Activated naive CD8-positive, alpha-beta T cell treated with anti-CD3 and anti-CD28 coated beads, Interleukin-2, amount 10 ng/mL, durations not matched to agents 7 days and 5 days (primary cell): Measurements from ENCODE around the gene STAT1. TPM values are rescaled to one million over a fixed set of nuclear protein-coding genes. Genes with fewer than 3 reads are reported as not detected.
"Not testable (repeated sequence)": the region's sequence is repeated elsewhere in the genome, so short reads cannot be mapped to it uniquely, and the experiment has no call there.

Experiments
- ATAC-seq: fragments of 150-1000 bp; cut with Tn5 transposase; one replicate; pipeline ENCODE4 v1.10.0; 2021; ENCODE audit warnings: low read depth, moderate library complexity
- POLR2A ChIA-PET: fragments of 350-600 bp; sonication (Branson Sonifier 250); formaldehyde crosslinking; loops from one replicate; lab custom pipeline; 2021; ENCODE audit warnings: antibody characterized with exemption; lab: Charles Lee
- DNase-seq: peaks from one replicate; pipeline ENCODE4 v3.0.0; 2021
- H3K27ac Mint-ChIP-seq: one replicate; pipeline ENCODE4 v1.8.0; 2022; ENCODE audit warnings: mild to moderate bottlenecking, mixed read lengths
- H3K27me3 Mint-ChIP-seq: one replicate; pipeline ENCODE4 v1.8.0; 2022; ENCODE audit warnings: mild to moderate bottlenecking, moderate library complexity, mixed read lengths
- H3K36me3 Mint-ChIP-seq: one replicate; pipeline ENCODE4 v1.8.0; 2021; ENCODE audit warnings: mild to moderate bottlenecking, mixed read lengths
- H3K4me1 Mint-ChIP-seq: one replicate; pipeline ENCODE4 v1.8.0; 2021; ENCODE audit warnings: mixed read lengths
- H3K4me3 Mint-ChIP-seq: one replicate; pipeline ENCODE4 v1.8.0; 2022; ENCODE audit warnings: mild to moderate bottlenecking, moderate library complexity, mixed read lengths
- H3K9me3 Mint-ChIP-seq: one replicate; pipeline ENCODE4 v1.8.0; 2021; ENCODE audit warnings: mixed read lengths
- total RNA-seq, 2 experiments: library from RNA; stranded (reverse); gene quantifications; one replicate each; pipeline ENCODE4 v1.2.3, GENCODE V29; 2021

STAT1 gene
- total RNA-seq, 2 experiments from 2014 or later, result 544 to 571 TPM

DNA sequence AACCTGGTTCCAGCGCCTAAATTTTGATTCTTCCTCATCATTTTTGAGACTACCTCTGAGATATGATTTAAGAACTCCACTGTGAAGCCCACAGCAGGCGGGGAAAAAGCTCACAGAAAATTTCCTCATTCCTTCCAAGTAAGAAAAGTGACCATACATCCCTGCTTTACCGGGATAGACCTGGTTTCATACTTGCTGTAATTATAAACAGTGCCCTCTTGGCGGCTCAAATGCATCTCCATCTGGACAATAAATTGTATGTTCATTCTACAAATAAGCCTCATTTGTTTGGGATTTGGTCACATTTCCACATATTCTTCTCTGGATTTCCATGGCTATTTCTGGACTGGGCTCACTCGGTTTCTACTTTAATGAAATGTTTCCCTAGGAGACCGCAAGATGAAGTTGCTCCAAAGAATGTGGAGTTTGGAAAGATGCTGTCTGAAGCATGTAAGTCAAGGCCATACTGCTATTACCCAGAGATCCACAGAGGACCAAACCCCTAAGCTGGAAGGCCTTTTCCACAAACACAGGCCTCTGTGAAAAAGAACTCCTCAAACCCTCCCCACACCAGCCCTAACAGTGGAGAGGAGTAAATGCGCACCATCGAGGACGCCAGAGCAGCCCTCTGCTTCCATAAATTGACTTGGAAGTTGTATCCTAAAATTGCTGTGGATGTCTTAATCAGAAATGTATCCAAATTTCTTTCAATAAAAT, 13.9 kb downstream of the STAT1 start:
- Mint-ChIP-seq H3K27ac (peak overlapping the region; percentile 13), H3K4me1 (peaks cover 77% of the 10 kb centered on the region), H3K27me3 (no peaks in the 10 kb centered on the region), H3K9me3 (peaks cover 11% of the 10 kb centered on the region), H3K36me3 (peaks cover 92% of the 10 kb centered on the region), H3K4me3 (no peak overlapping the region)
- DNase-seq (no peak), ATAC-seq (no peak)
- POLR2A ChIA-PET, result interaction anchor here (1.4 to 8.2 kb wide), 4 partner anchors 12 to 20 kb away, joined by 5 to 49 read pairs (median 5); partner anchors contain the start of gene STAT1

DNA sequence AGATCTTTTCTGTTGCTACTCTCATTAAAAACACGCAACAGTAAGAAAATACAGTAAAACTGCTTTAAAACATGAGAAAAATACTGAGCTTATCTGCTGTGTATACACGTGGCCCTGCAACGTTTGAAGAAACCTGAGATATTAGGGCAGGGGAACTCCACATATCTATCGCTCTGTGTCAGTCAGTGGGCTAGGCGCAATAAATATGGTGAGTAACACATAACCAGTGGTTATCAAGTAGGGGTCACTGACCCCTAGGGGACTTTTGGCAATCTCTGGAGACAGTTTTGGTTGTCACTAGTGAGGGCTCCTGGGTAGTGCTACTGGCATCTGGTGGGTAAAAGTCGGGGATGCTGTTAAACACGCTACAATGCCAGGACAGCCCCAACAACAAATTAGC, 14.9 kb downstream of the STAT1 start:
- peaks cover 4% of the 10 kb centered on the region for H3K9me3 Mint-ChIP-seq
- peak overlapping the region; percentile 14 for H3K27ac Mint-ChIP-seq
- peaks cover 88% of the 10 kb centered on the region for H3K36me3 Mint-ChIP-seq
- no peak overlapping the region for H3K4me3 Mint-ChIP-seq
- H3K4me1 Mint-ChIP-seq, result peaks cover 75% of the 10 kb centered on the region
- DNase-seq (no peak), ATAC-seq (no peak)
- H3K27me3 Mint-ChIP-seq, result no peaks in the 10 kb centered on the region
- POLR2A ChIA-PET, result interaction anchor here (0.8 to 8.2 kb wide), 5 partner anchors 11 to 24 kb away, joined by 3 to 49 read pairs (median 7); partner anchors contain the start of gene STAT1

DNA sequence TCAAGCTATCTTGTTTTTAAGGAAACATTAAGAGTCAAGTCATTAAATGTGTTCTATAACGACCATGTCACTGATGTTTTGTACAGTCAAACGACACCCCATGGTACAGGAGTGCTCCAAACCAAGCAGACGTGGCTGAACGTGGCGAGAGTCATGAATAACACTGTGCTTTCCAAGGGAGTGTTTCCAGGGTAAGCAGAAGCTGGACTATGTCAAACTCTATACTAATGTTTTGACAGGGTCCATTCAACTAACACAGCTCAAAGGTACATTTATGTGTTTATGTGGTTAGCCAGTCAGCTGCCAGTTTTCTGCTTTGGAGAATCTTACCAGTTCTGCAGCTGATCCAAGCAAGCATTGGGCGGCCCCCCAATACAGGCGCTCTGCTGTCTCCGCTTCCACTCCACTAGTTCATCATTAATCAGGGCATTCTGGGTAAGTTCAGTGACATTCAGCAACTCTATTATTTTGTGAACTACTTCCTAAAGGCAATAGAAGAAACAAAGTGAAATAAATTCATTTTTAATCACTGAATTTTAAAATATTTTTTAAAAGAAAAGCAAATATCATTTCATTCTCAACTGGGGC, 16.4 kb downstream of the STAT1 start:
- H3K27ac Mint-ChIP-seq, result no peak overlapping the region
- H3K9me3 Mint-ChIP-seq, result no peaks in the 10 kb centered on the region
- ATAC-seq (no peak), DNase-seq (no peak)
- H3K27me3 Mint-ChIP-seq, result no peaks in the 10 kb centered on the region
- peaks cover 86% of the 10 kb centered on the region for H3K36me3 Mint-ChIP-seq
- H3K4me3 Mint-ChIP-seq, result no peak overlapping the region
- POLR2A ChIA-PET, result interaction anchor here (0.8 to 2.7 kb wide), 4 partner anchors 10 to 26 kb away, joined by 5 to 8 read pairs (median 6); no protein-coding TSS in a partner anchor
- H3K4me1 Mint-ChIP-seq, result peaks cover 71% of the 10 kb centered on the region

DNA sequence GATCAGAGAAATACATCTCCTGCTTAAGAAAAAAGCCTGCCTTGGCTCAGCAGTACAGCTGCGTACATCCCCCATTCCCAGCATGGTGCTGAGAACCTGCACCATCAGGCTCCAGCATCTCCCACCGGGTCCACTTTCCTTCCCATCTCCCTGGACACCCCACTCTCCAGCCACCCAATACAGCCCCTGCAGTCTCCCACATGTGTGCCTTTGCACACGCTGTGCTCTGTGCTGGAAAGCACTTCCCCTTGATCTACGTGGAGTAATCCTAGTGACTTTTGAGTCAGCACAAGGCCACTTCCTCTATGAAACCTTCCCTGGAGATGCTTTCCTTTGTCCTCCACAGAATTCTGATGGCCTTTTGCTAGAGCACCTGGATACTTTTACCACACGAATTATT, 17.0 kb downstream of the STAT1 start:
- POLR2A ChIA-PET, result interaction anchor here (0.8 to 2.7 kb wide), 6 partner anchors 9 to 32 kb away, joined by 4 to 8 read pairs (median 6); partner anchors contain the start of gene STAT1
- no peak for ATAC-seq
- H3K4me3 Mint-ChIP-seq, result no peak overlapping the region
- H3K27me3 Mint-ChIP-seq, result no peaks in the 10 kb centered on the region
- peaks cover 85% of the 10 kb centered on the region for H3K36me3 Mint-ChIP-seq
- H3K9me3 Mint-ChIP-seq, result no peaks in the 10 kb centered on the region
- peak overlapping the region; percentile 67 for H3K27ac Mint-ChIP-seq
- DNase-seq, result no peak
- peaks cover 71% of the 10 kb centered on the region for H3K4me1 Mint-ChIP-seq

DNA sequence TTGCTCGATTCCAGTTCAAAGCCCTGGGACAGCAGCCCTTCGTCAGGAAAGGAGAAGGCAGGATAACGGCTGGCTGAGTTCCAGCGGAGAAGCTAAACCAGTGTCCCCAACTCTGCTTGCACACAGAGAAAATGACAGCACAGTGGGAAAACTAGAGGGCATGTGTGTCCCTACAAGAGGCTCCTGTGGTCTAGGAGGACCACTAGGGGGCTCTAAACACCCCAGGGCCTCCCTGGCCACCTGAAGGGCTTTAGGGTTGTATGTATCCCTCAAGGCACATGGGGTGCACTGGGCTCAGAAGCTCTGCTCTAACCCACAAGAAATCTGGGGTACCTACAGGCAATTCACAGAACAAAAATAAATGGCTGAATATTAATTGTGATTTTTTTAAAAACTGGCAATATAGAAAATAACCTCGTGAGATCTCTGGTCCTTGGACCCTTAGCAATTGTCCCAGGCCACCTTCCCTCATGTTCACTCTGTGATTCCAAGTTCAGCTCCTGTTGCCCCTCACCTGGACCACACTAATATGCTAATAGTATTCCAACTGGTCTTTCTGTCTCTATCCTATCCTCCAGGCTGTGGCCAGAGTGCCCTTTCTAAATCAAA, 17.5 kb downstream of the STAT1 start:
- H3K27ac Mint-ChIP-seq, result peak overlapping the region; percentile 67
- H3K9me3 Mint-ChIP-seq, result no peaks in the 10 kb centered on the region
- ATAC-seq (peak; percentile 63), DNase-seq (no peak)
- H3K36me3 Mint-ChIP-seq, result peaks cover 81% of the 10 kb centered on the region
- H3K4me3 Mint-ChIP-seq, result no peak overlapping the region
- H3K27me3 Mint-ChIP-seq, result no peaks in the 10 kb centered on the region
- H3K4me1 Mint-ChIP-seq, result peaks cover 70% of the 10 kb centered on the region
- POLR2A ChIA-PET, result interaction anchor here (1.4 to 2.7 kb wide), 5 partner anchors 9 to 33 kb away, joined by 4 to 8 read pairs (median 6); partner anchors contain the start of gene STAT1

DNA sequence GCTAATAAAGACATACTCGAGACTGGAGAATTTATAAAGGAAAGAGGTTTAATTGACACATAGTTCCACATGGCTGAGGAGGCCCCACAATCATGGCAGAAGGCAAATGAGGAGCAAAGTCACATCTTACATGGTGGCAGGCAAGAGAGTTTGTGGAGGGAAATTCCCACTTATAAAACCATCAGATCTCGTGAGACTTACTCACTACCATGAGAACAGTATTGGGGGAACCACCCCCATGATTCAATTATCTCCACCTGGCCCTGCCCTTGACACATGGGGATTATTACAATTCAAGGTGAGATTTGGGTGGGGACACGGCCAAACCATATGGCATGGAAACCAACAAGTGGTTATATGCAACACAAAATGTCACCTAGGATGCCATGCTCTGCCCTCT, 18.7 kb downstream of the STAT1 start:
- POLR2A ChIA-PET, result interaction anchor here (1.8 kb wide), 1 partner anchor 28 kb away, joined by 5 read pairs; no protein-coding TSS in a partner anchor
- H3K36me3 Mint-ChIP-seq, result peaks cover 77% of the 10 kb centered on the region

DNA sequence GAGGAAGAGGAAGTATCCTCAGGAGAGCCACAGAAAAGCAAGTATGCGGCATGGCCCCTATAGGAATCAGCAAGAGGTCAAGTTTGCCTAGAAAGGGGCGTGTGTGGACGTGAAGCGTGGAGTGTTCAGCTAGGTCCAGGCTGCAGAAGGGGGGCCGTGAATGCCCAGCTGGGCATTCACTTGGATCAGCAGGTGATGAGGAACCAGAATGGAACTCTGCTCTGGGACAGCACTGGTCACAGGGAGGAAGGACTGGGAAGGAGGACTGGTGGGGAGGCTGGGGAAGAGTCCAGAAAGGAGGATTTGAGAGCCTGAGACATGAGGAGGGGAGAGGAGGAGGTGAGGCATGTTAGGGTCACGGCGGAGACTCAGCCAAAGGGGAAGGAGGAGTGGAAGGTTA, 19.8 kb downstream of the STAT1 start:
- Mint-ChIP-seq H3K4me1 (peaks cover 60% of the 10 kb centered on the region), H3K27ac (peak overlapping the region; percentile 14), H3K9me3 (no peaks in the 10 kb centered on the region), H3K4me3 (no peak overlapping the region), H3K27me3 (no peaks in the 10 kb centered on the region), H3K36me3 (peaks cover 74% of the 10 kb centered on the region)
- POLR2A ChIA-PET, result interaction anchor here (1.8 to 2.4 kb wide), 2 partner anchors 14 to 29 kb away, joined by 5 to 7 read pairs; no protein-coding TSS in a partner anchor
- no peak for DNase-seq
- no peak for ATAC-seq

More for the DNA sequence above, 18.7 kb downstream of the STAT1 start:
- DNase-seq, ATAC-seq, H3K27me3 Mint-ChIP-seq, H3K9me3 Mint-ChIP-seq, H3K4me3 Mint-ChIP-seq: not testable (repeated sequence)
- H3K27ac Mint-ChIP-seq, result peak overlapping the region; percentile 83
- peaks cover 65% of the 10 kb centered on the region for H3K4me1 Mint-ChIP-seq

DNA sequence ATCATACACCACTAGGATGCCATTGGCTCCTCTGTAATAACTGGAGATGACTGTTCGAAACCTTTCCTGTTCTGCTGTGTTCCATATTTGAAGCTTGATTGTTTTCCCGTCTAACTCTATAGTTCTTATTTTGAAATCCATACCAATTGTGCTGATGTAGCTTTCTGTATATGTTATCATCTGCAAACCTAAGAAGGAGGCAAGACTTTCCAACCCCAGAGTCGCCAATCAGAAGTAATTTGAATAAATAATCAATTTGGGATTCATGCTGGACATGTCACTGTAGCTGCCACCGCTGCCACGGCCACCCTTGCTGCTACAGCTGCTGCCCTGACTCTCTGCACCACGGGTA, 20.7 kb downstream of the STAT1 start:
- H3K36me3 Mint-ChIP-seq, result peaks cover 76% of the 10 kb centered on the region
- DNase-seq (no peak), ATAC-seq (no peak)
- peaks cover 60% of the 10 kb centered on the region for H3K4me1 Mint-ChIP-seq
- H3K27ac Mint-ChIP-seq, result peak overlapping the region; percentile 65
- H3K9me3 Mint-ChIP-seq, result no peaks in the 10 kb centered on the region
- POLR2A ChIA-PET, result interaction anchor here (0.7 to 2.7 kb wide), 4 partner anchors 14 to 42 kb away, joined by 3 to 8 read pairs (median 6); no protein-coding TSS in a partner anchor
- H3K27me3 Mint-ChIP-seq, result no peaks in the 10 kb centered on the region
- H3K4me3 Mint-ChIP-seq, result no peak overlapping the region

DNA sequence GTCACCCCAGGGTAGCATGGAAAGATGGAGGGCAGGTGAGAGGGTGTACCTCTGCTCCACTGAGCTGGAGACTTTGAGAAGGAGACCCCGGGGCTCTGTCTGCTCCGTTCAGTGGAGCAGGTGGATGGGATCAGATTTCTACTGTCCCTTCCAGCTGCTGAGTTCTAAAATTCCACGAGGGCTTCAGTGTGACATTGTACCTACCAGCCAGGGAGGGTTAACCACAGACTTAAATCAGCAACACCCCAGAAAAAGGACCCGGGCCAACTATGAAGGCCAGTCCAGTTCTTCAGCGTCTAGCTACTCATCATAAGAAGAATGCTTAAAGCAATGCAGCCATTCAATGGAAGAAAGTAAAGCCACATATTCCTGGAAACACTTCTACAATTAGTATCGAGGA, 23.8 kb downstream of the STAT1 start:
- H3K27me3 Mint-ChIP-seq, result no peaks in the 10 kb centered on the region
- POLR2A ChIA-PET, result interaction anchor here (1.1 to 3.2 kb wide), 4 partner anchors 9 to 19 kb away, joined by 3 to 10 read pairs (median 6); no protein-coding TSS in a partner anchor
- peaks cover 56% of the 10 kb centered on the region for H3K4me1 Mint-ChIP-seq
- DNase-seq (no peak), ATAC-seq (no peak)
- H3K9me3 Mint-ChIP-seq, result no peaks in the 10 kb centered on the region
- H3K36me3 Mint-ChIP-seq, result peaks cover 70% of the 10 kb centered on the region
- H3K27ac Mint-ChIP-seq, result peak overlapping the region; percentile 58
- no peak overlapping the region for H3K4me3 Mint-ChIP-seq

DNA sequence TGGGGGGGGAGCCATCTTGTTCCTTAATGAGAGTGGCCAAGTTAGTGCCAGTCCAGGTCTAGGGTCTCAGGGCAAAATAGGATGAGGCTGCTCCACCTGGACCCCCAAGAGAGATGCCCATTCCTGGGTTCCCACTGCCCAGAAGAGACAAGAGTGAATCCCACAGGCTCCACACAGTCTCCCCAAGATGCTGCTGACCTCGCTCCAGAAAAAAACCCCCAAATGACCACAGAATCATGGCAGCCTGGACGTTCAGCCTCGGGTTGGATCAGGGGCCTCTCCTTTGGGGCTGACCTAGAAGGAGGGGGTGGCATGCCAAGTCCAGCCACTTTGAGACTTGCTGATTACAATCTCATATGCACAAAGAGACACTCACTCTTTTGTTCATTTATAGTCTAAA, 25.1 kb downstream of the STAT1 start:
- no peaks in the 10 kb centered on the region for H3K27me3 Mint-ChIP-seq

DNA sequence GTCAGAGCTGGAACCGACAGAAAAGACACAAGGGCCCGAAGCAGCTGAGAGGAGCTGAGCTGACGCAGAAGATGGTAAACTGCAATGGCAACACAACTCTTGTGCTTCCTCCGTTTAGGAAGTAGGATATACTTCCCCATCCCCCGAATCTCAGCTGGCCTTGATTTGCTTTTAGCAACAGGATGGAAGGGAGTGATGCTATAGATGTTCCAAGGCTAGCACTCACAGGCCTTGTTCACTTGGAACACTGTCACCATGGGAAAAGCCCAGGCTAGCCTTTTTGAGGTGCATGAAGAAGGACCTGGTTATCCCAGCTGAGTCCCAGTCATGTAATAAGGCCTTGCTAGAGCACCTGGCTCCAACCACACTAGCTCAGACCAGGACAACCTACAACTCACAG, 26.0 kb downstream of the STAT1 start:
- Mint-ChIP-seq H3K4me3 (no peak overlapping the region), H3K27ac (peak overlapping the region; percentile 43), H3K27me3 (no peaks in the 10 kb centered on the region), H3K4me1 (peaks cover 51% of the 10 kb centered on the region), H3K9me3 (no peaks in the 10 kb centered on the region), H3K36me3 (peaks cover 65% of the 10 kb centered on the region)
- ATAC-seq (no peak), DNase-seq (no peak)
- POLR2A ChIA-PET, result interaction anchor here (1.2 to 3.2 kb wide), 8 partner anchors 9 to 26 kb away, joined by 3 to 12 read pairs (median 6); partner anchors contain the start of gene STAT1

More for the DNA sequence above, 25.1 kb downstream of the STAT1 start:
- H3K4me1 Mint-ChIP-seq, result peaks cover 54% of the 10 kb centered on the region
- H3K9me3 Mint-ChIP-seq, result no peaks in the 10 kb centered on the region
- ATAC-seq (no peak), DNase-seq (no peak)
- peaks cover 71% of the 10 kb centered on the region for H3K36me3 Mint-ChIP-seq
- H3K4me3 Mint-ChIP-seq, result no peak overlapping the region
- peak overlapping the region; percentile 38 for H3K27ac Mint-ChIP-seq
- POLR2A ChIA-PET, result interaction anchor here (0.8 to 3.2 kb wide), 5 partner anchors 9 to 25 kb away, joined by 3 to 12 read pairs (median 7); partner anchors contain the start of gene STAT1

DNA sequence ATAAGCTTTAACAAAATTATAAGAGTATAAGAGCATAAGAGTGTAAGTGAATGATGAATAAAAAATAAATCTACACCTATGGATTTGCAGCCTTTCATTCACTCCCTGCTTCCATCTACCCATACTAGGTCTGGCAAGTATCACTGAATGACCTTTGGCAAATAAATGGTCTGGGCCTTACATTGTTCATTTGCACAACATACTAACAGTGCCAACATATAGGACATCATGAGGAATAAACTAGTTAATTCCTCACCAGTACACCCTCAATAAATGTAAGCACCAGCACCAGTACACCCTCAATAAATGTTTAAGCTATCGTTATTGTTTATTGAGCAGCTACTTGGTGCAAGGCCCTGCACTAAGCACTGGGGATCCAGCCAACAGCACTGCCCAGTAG, 26.9 kb downstream of the STAT1 start:
- Mint-ChIP-seq H3K4me3 (no peak overlapping the region), H3K36me3 (peaks cover 67% of the 10 kb centered on the region), H3K27me3 (no peaks in the 10 kb centered on the region), H3K4me1 (peaks cover 54% of the 10 kb centered on the region), H3K9me3 (no peaks in the 10 kb centered on the region), H3K27ac (peak overlapping the region; percentile 30)
- DNase-seq, result no peak
- no peak for ATAC-seq
- POLR2A ChIA-PET, result interaction anchor here (1.3 to 3.2 kb wide), 7 partner anchors 10 to 27 kb away, joined by 4 to 12 read pairs (median 6); partner anchors contain the start of gene STAT1
